Vagina (tissue), 2 donors: ENCODE data around the gene SLC6A1.

Experiments
- POLR2A ChIP-seq, 2 donors: fragments of 450-650 bp; IDR thresholded peaks; one replicate each; pipeline ENCODE4 v1.6.1; 2017; ENCODE audit warnings: antibody characterized with exemption in 2 of 2, mild to moderate bottlenecking in 2 of 2, moderate library complexity in 2 of 2
- POLR2AphosphoS5 ChIP-seq, 2 donors: sonication (generic); formaldehyde crosslinking; IDR thresholded peaks; one replicate each; pipeline ENCODE4 v1.9.0; 2017; ENCODE audit warnings: antibody characterized with exemption in 2 of 2, mild to moderate bottlenecking in 2 of 2, low read depth in 1 of 2; ENCODE audit not compliant: insufficient read depth in 1 of 2

DNA sequence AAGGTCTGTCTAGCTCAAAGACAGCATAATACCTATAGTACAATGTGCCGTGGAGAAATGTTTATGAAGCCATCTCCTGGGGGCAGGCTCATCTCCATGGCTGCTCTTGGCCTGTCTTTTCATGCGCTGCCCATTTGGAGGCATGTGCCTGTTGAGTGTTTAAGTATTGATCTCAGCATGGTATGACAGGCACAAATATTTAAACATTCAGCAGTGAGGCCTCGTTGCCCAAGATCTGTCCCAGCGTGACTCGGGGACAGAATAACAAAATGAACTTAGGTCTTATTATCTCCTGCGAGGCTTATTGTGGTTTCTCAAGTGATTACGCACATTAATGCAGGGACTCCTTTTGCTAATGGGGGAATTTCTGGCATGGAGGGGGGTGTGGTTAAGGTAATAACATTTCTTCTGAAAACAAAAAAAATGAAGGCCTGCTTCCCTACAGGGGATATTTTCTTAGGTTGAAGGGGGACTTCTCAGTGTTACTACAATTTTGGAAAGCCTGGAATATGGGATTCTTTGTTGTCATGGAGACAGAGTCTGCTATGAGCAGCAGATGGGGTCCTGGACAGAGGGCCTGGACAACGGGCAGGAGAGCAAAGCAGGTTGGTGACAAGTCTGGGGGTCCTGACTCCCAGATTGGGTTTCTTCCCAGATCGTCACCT, 4.4 kb upstream of the SLC6A1 start:
- TF ChIP-seq POLR2A (IDR thresholded peaks at IDR 0.05) (no peak), POLR2AphosphoS5 (IDR thresholded peaks at IDR 0.05; ENCODE audit: insufficient read depth in 1 of 2, low read depth in 1 of 2) (no peak)
